Measurements from ENCODE around the gene FXR1.
"Not testable (repeated sequence)": the region's sequence is repeated elsewhere in the genome, so short reads cannot be mapped to it uniquely, and the experiment has no call there.

FXR1 gene

DNA sequence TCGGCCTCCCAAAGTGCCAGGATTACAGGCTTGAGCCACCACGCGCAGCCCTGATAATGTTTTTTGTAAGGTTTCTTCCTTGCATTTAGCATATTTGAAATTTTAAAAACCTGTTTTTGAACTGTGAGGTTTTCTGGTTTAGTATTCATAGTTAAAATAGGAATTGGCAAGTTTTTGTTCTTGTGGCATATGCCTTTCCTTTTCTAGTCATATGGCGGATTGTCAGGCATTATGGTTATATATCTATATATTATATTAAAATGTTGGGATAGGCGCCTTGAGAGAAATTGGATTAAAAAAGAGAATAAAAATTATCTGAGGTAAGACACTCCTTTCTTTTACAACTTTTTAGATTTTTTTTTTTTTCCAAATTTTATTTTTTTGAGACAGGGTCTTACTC is 28.4 kb downstream of the FXR1 start:
- DNase-seq = no peak

DNA sequence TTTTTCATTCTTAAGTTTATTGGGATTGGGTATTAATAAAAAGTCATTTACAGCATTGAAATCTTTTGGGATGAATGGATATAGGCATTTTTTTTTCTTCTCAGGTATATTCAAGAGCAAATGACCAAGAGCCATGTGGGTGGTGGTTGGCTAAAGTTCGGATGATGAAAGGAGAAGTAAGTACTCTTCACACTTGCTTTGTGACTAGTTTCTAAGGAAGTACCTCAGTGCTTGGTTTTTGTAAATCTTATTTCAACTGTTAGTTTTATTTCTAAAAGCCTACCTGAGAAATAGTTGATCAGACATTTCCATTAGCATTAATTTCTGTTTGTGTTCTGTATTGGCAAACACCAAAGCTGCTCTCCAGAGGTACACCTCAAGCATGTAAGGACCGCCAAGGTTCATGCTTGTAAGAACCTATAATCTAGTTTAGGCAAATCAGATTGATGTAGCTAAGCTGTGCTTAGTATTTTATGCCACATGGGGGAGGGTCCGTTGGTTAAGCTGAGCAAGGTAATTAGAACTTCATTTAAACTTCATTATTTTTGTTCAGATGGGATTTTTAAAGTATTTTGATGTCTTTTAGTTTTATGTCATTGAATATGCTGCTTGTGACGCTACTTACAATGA is 35.4 kb downstream of the FXR1 start:
- DNase-seq = no peak

DNA sequence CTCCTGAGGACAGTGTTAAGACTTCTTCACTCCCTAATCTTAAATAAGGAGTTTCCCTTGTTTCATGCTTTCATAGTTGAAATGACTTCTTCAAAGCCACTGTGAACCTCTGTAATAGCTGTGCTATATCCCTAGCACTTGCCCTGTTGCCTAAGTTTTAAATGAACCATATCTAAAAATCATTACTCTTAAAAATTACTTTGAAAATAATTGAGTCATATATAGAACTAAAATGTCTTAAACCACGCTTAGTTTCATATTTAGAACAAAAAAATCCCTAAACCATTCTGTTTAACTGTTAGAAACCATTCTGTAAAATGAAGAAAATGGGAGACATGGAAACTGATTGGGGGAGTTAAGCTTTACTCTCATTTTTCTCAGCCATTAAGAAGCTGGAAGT is 47.2 kb downstream of the FXR1 start:
- DNase-seq = no peak

DNA sequence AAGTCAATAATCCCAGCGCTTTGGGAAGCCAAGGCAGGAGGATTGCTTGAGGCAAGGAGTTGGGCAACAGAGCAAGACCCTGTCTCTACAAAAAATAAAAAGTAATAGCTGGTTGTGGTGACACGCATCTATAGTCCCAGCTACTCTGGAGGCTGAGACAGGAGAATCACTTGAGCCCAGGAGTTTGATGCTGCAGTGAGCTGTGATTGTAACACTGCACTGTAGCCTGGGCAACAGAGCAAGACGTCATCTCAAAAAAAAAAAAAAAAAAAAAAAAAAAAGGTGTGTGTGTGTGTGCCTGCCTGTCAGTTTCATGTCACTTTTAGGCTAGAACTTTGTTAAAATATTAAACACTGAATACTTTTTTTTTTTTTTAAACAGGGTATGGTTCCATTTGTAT is 48.6 kb downstream of the FXR1 start:
- no peak for DNase-seq

DNA sequence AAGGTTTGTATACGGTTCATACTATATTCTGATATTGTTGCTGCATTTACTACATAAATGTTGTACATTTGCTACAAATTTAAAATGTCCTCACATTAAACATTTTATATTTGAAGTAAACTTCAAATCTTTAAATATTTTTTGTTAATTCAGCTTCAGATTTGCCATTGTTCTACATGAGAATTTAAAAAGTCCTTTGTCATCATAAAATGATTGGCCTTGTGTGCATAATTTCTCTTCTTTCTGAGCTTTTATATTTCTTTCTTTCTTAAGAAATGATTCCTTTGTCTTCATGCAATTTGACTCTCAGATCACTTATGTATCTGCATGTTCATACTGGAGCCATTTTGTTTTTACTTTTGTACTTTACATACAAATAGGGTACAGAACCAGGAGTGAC is 49.1 kb downstream of the FXR1 start:
- DNase-seq = no peak

DNA sequence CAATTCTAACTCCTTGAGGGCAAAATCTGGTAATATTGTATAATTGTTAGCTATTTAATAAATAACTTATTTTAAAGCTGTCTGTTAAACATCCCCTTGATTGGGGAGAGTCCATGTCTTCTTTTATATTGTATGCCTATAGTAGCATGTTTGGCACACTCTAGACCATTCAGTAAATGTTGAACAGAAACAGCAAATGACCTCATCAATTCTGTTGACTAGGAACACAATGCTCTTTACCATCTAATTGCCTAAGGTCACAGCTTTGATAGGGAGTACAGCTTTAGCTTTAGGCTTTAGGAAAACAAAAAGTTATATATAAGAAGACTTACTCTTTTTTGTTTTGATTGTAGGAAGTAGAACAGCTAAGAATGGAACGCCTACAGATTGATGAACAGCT is 50.1 kb downstream of the FXR1 start:
- DNase-seq = no peak

DNA sequence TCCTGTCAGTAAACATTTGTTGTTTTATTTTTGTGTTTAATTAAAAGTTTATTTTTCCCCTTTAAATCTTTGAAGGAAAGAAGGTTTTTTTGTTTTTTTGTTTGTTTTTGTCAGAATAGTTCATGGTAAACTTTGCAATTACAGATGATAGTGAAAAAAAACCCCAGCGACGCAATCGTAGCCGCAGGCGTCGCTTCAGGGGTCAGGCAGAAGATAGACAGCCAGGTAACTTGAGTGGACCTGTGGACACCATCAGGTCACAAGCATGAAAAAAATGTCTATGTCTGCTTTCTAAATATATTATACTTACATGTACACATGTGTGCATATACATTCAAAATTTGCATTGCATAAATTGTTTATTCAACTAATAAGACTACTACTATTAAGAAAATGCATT is 58.5 kb downstream of the FXR1 start:
- DNase-seq = no peak

DNA sequence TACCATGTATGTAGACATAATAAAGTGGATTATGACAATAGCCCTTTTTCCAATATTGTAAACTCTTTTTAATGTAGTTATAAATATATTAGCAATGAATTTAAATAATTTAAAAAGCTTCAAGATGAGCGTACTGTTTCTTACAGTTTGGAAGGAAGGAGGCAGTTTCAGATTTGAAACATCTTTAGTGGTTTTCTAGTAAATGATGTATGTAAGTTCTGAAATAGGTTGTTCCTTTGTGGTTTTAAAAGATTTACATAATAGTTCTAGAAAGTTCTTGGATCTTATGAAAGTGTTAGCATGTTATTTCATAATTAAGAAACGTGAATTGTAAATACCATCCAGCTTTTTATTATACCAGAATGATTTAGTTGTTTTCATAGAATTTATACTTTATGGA is 61.1 kb downstream of the FXR1 start:
- DNase-seq = no peak

DNA sequence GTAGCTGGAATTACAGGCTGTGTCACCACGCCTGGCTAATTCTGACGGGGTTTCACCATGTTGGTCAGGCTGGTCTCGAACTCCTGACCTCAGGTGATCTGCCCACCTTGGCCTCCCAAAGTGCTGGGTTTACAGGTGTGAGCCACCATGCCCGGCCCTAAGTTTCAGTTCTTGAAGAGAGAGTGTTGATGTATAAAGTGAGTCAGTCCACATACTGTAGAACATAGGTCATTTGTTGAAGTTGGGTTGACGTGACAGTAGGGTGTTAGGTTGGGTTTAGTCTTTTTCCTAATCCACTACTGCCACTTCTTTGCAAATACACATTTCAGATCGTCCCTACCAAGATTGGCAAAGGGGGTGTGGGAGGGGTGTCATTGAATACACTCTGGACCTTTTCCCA is 61.8 kb downstream of the FXR1 start:
- no peak for DNase-seq

DNA sequence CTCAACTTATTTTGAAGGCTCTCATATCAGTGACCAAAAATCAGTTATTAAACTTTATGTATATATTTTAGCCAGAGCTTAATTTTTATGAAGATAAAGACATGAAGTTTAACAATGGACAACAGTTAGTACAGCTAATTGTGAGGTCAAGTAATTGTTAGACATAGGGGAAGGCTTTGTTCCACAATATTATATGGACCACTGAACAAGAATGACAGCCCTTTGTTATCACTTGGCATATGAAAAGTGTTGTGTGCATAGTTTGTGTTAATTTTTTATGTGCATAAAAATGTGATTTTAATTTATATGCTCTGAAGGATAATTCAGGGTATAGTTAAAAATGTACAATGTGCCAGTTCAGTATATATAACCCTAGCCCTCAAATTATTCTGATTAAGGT is 65.0 kb downstream of the FXR1 start:
- DNase-seq = no peak

DNA sequence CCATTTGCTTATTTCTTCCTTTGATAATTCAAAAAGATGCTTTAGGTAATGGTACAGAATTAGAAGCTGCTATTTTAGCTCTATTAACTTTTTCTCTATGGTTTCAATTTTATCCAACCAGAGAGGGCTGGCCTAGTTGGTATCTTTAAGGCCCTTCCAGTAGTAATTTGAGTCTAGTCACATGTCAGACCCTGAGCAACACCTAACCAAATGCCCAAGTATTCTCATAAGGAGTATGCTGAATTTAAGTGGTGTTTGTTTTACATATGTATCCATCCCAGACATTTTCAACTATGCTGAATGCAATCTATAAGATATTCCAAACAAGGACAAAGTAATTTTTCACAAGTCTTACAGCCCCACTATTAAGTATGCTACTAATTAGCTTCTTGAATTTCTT is 67.5 kb downstream of the FXR1 start:
- DNase-seq = no peak

DNA sequence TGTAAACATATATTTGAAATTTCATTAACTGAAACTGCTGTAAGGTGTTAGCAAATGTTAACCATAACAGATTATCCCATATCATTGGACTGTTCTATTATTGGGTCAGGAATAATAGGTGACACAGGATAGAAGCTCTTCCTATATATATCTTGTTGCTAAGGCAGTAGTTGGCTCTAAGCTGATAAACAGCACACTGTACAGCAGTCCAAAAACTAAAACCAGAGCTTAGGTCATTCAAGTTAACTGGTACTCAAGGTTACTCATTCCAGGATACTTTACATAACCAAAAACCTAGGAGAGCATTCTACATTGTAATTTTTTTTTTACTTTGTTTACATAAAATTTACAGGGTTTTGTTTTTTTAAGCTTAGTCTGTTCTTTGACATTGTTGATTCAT is 68.1 kb downstream of the FXR1 start:
- DNase-seq = no peak

DNA sequence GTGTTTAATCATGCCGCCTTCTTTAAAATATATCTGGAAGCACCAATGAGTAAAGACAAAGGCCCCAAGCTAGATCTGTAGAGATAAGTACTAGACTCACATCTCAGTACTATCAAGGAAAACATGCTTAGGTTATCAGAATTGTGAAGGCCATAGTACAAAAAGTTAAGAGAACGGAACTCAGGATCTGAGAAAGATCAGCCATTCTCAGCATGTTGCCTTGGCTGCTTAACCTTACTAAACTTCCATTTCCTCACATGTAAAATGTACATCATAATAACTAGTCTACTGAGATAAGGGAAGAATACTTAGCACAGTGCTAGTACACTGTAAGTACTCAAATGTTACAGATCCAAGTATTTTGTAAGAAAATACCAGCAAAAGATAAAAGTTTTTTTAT is 69.4 kb downstream of the FXR1 start:
- DNase-seq = no peak

DNA sequence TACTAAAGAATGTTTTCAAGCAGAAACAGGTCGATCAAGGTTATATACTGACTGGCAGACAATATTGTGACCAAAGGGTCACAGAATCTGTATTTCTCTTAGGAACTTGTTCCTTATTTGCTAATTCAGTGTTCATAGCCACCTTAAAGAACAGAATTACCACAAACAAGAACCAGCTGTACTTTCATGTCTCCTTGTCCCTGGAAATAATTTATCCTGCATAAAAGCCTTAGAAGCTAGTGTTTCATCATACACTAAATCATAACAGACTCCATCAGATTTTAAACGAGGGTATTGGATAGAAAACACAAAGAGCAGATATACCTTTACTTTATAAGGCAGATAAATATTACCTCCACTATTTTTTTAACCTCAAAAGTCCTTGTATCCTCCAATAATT is 70.7 kb downstream of the FXR1 start:
- DNase-seq = no peak

DNA sequence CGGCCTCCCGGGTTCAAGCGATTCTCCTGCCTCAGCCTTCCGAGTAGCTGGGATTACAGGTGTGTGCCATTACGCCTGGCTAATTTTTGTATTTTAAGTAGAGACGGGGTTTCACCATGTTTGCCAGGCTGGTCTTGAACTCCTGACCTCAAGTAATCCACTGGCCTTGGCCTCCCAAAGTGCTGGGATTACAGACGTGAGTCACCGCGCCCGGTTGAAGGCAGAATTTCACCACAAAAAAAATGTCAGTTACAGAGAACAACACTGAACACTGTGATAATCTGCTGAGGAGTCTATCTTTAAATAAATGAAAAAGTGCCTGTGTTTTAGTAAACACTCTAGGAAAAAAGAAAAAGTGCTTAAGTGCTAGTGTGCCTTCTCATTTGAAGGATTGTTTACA is 73.9 kb downstream of the FXR1 start:
- not testable (repeated sequence) for DNase-seq

DNA sequence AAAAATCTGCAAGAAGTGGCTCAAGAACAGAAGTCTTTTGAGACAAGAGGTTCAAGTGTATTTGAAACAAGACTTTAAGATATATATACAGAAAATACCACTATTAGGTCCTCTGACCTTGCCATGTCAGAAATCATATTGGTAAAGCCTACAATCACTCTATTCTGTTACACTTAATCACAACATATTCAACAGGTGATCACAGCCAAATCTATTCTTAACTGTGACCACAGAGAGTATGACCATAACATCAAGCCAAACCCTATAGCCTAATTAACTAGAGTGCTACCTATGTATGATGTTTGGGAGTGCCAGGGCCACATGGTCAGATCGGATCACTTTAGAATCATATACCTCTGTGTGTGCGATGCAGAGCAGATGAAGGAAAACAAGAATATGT is 74.9 kb downstream of the FXR1 start:
- DNase-seq = no peak

DNA sequence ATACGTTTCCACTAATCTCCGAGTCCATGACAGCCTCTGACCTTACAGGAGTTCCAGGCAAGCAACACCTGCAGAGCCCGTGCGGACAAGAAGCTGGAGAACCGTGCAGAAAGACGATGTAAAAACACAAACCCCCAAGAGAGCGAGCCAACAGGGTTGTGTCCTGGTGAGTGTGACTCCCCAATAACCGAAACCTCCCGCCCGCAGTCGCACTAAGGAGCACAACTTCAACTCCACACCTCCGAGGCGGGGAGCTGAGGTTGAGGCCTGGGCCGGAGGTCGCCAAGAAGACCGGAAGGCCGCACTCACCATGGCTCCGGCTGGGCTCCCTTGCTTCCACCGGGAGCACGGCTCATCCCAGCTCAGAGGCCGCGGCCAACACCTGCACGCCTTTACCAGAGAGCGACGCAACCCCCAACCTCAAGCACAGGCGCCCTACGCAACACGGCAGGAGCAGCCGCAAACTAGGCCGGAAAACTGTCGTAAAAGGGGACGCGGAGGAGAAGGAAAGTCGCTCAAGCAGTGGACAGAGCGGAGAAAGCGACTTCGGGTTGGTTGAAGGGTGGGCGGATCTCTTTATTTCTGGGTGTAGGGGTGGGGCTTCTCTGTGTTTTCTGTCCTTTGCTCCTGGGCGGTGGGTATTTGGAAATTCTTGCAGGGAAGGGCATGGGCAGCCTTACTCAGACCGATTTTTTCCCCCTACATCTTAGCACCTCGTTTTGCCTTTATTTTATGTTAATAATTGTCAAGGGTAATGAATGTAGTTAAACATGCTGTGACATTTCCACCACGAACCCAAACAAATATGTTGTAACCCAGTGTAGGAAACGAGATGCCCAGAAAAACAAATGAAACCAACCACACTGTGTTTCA is 77.1 kb downstream of the FXR1 start, which contains the start of gene DNAJC19:
Gene DNAJC19 (minus strand): TSS at position 446 of the 873 bp plus-strand sequence. CDS start 134 bp downstream, at position 312.
- DNase-seq = peak; percentile 61 to 96

DNA sequence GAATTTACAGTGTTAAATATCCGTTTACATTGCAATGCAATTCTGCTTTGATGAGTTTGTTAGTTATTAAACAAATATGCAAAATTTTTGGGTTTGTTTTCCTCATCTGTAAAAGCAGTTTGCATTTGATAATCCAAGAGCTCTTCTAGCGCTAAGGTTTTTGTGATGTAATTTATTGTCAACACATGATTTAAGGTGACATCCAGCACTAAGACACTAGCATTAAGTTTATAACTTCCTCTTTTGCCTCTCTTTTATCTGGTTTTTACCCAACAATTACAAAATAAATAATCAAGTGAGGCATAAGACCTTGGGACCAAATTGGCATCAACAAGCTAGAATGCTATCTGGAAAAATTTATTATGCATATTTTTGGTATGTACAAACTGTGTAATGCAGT is 78.0 kb downstream of the FXR1 start:
- peak in 1 of 2 donors; percentile 52 for DNase-seq

DNA sequence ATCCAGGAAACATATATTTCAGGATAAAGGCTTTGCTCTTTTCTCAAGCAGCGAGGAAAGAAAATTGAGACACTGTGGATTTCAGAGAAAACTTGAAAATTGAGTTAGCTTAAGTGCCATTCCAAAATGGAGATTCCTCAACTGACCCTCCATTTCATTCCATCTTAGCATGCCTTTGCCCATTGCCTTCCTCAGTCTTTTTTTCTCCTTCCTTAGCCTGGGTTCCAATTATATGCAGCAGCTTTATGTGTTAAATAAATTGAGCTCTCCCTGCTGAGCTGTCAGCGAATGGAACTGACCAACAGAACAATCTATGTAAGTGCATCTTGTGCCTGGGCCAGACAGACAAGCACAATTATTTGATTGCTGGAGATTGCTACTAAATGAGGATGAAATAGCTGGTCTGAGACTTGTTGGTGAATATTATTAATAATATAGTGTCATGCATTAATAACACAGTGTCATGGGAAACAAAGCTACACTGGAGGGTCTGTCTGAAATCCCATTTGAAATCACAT is 84.0 kb downstream of the FXR1 start:
- no peak for DNase-seq

DNA sequence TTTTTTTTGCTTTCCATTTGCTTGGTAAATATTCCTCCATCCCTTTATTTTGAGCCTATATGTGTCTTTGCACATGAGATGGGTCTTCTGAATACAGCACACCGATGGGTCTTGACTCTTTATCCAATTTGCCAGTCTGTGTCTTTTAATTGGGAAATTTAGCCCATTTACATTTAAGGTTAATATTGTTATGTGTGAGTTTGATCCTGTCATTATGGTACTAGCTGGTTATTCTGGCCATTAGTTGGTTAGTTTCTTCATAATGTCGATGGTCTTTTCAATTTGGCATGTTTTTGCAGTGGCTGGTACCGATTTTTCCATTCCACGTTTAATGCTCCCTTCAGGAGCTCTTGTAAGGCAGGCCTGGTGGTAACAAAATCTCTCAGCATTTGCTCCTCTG is 89.9 kb downstream of the FXR1 start:
- DNase-seq = not testable (repeated sequence)

DNA sequence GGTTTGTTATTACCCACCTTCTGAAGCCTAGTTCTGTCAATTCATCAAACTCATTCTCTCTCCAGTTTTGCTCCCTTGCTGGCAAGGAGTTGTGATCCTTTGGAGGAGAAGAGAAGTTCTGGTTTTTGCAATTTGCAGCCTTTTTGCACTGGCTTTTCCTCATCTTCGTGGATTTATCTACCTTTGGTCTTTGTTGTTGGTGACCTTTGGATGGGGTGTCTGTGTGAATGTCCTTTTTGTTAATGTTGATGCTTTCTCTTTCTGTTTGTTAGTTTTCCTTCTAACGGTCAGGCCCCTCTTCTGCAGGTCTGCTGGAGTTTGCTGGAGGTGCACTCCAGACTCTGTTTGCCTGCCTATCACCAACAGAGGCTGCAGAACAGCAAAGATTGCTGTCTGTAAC is 91.0 kb downstream of the FXR1 start:
- DNase-seq = not testable (repeated sequence)

DNA sequence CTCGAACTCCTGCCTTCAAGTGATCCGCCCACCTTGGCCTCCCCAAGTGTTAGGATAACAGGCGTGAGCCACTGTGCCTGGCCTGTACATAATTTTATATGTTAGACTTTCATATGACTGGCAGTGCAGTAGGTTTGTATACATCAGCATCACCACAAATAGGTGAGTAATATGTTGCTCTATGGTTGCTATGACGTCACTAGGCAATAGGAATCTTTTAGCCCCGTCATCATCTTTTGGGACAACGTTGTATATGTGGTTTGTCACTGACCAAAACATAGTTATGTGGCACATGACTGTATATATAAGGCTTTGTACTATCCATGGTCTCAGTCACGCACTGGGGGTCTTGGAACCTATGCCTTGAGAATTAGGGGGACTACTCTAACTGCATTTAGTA is 94.1 kb downstream of the FXR1 start:
- DNase-seq = no peak

DNA sequence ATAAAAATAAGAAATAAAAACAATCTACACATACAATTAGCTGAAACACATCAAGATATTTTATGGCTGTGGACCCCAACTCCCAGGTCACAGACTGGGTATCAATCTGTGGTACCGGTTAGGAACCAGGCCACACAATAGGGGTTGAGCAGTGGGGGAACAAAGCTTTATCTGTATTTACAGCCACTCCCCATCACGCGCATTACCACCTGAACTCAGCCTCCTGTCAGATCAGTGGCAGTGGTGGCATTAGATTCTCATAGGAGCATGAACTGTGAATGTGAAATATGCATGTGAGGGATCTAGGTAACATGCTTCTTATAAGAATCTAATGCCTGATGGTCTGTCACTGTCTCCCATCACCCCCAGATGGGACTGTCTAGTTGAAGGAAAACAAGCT is 94.8 kb downstream of the FXR1 start:
- DNase-seq = no peak

DNA sequence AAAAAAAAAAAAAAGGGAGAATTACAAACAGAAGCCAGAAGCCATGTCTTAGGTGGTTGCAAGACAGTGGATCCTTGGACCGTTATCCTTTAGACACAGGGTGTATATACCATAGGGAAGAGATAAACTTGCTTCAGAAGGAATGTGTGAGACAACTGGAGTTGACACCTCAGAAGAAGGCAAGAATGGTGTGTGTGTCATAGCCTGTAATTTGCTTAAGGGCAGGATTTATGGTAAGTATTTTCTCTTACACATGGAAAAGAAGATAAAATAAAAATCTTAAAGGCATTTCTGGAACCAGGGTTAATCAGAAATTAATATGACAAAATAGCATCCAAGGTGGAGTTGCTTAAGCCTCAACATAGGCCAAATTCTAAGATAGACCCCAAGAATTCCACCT is 96.3 kb downstream of the FXR1 start:
- DNase-seq = no peak
